OCI-LY7 (cell line): ENCODE measurements around the gene EPB42. TPM values are rescaled to one million over a fixed set of nuclear protein-coding genes. Genes with fewer than 3 reads are reported as not detected.

Source experiments
- BruUV-seq: library from RNA; stranded (reverse); fragments of 400-500 nt; replicated peaks from 2 replicates; lab custom pipeline; 2021; lab: Mats Ljungman, UMichigan
- CTCF ChIA-PET: fragments of 300-600 bp; sonication (Branson Sonifier 250); formaldehyde crosslinking; loops from one replicate; lab custom pipeline; 2022; ENCODE audit warnings: antibody characterized with exemption; ENCODE audit not compliant: unreplicated experiment; lab: Charles Lee
- POLR2A ChIA-PET: fragments of 300-600 bp; sonication (Branson Sonifier 250); formaldehyde crosslinking; loops from one replicate; lab custom pipeline; 2022; ENCODE audit warnings: antibody characterized with exemption; lab: Charles Lee
- DNase-seq: peaks from one replicate; pipeline ENCODE4 v3.0.0-alpha.2; 2015; ENCODE audit warnings: low spot score
- H2AFZ ChIP-seq: fragments of 200-600 bp; sonication (generic), shearing (Covaris generic); 2 replicates; pipeline ENCODE4 v1.6.1; 2014; ENCODE audit warnings: mild to moderate bottlenecking, antibody characterized with exemption, low read length, moderate library complexity
- H3K27ac ChIP-seq: fragments of 200-600 bp; sonication (generic); 2 replicates; pipeline ENCODE4 v1.5.1; 2014; ENCODE audit warnings: mixed run types, low read depth, mild to moderate bottlenecking, moderate library complexity, low read length, inconsistent platforms; ENCODE audit not compliant: poor library complexity, severe bottlenecking
- H3K36me3 ChIP-seq: fragments of 200-600 bp; sonication (generic); 2 replicates; pipeline ENCODE4 v1.6.1; 2014; ENCODE audit warnings: mild to moderate bottlenecking, antibody characterized with exemption, low read length, moderate library complexity, mixed read lengths; ENCODE audit not compliant: insufficient read depth
- H3K4me1 ChIP-seq: fragments of 200-600 bp; sonication (generic); 2 replicates; pipeline ENCODE4 v1.5.1; 2014; ENCODE audit warnings: mild to moderate bottlenecking, low read length; ENCODE audit not compliant: insufficient read depth, poor library complexity, severe bottlenecking
- H3K4me2 ChIP-seq: fragments of 200-600 bp; sonication (generic); 2 replicates; pipeline ENCODE4 v1.6.1; 2014; ENCODE audit warnings: mild to moderate bottlenecking, low read length
- H3K4me3 ChIP-seq: fragments of 200-600 bp; sonication (generic); 2 replicates; pipeline ENCODE4 v1.5.1; 2014; ENCODE audit warnings: mild to moderate bottlenecking, low read depth, low read length; ENCODE audit not compliant: poor library complexity, severe bottlenecking
- H3K79me2 ChIP-seq: fragments of 200-600 bp; sonication (generic); 2 replicates; pipeline ENCODE4 v1.6.1; 2016; ENCODE audit warnings: low read depth, mild to moderate bottlenecking, low read length, moderate library complexity, mixed read lengths; ENCODE audit not compliant: insufficient read depth
- H3K9me2 ChIP-seq: fragments of 200-600 bp; sonication (generic); 2 replicates; pipeline ENCODE4 v1.6.1; 2016; ENCODE audit warnings: mild to moderate bottlenecking, low read length, mixed read lengths; ENCODE audit not compliant: insufficient read depth
- H3K9me3 ChIP-seq: fragments of 200-600 bp; sonication (generic); 2 replicates; pipeline ENCODE4 v1.6.1; 2014; ENCODE audit warnings: mild to moderate bottlenecking, mixed run types, low read length, mixed read lengths
- H4K20me1 ChIP-seq: fragments of 200-600 bp; sonication (generic); 2 replicates; pipeline ENCODE4 v1.6.1; 2014; ENCODE audit warnings: mild to moderate bottlenecking, antibody characterized with exemption, low read length, moderate library complexity, mixed read lengths; ENCODE audit not compliant: insufficient read depth
- CTCF ChIP-seq: fragments of 200-600 bp; sonication (generic); conservative IDR thresholded peaks from 2 replicates; pipeline ENCODE4 v1.5.1; 2014; ENCODE audit warnings: mild to moderate bottlenecking, antibody characterized with exemption, low read length, moderate library complexity, mixed read lengths
- EZH2phosphoT487 ChIP-seq: fragments of 200-600 bp; sonication (generic); IDR thresholded peaks from 2 replicates; pipeline ENCODE4 v1.6.1; 2018; ENCODE audit warnings: low read depth, borderline replicate concordance, mild to moderate bottlenecking, mixed run types, antibody characterized with exemption, low read length, moderate library complexity, mixed read lengths
- intact Hi-C: fragments of 100-400 bp; cut with micrococcal nuclease; formaldehyde crosslinking; loops from one replicate; pipeline ENCODE4 v1.10.0; 2022; ENCODE audit not compliant: unreplicated experiment
- total RNA-seq, 2 experiments: library from RNA; depleted of rRNA in 1 of 2; stranded (reverse); fragments of >200 nt in 1 of 2; shearing (Covaris generic) in 1 of 2; gene quantifications; 2 replicates each; pipeline ENCODE4 v1.2.3, GENCODE V29; 2014 to 2022

Gene EPB42
- total RNA-seq, 2 experiments from 2014 or later: not detected

DNA sequence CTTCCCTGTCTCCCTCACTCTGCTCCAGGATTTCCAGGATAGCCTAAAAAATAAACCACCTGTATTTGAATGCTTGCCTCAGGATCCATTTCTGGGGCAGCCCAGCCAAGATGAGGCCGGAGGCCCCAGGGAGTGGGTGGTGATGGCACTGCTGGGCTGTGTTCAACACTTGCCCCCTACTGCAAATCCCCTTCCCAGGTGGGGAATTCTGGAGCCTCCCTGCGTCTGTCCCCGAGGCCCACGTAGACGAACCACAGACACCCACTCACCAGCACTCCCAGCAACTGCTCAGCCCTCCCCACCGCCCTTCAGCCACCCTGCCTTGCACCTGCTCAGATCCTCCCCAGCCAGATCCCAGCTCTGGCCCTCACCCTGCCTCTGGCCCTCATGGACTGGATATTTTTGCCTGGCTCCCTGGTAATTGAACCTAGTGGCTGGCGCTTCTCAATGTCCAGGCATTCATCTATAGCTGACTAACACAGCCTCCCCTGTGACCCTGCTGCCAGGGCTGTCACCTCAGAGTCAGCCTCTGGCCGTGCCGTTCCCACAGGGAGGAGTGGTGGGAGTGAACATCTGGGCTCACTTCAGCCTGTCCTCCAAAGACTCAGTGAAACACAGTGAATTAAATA lies 17.1 kb upstream of the EPB42 start:
- no peak for DNase-seq
- Histone ChIP-seq H3K4me2 (no peak overlapping the region), H2AFZ (no peak overlapping the region), H3K4me1 (no peaks in the 10 kb centered on the region), H3K27ac (no peak overlapping the region), H3K9me3 (no peaks in the 10 kb centered on the region), H3K9me2 (no peaks in the 10 kb centered on the region), H3K36me3 (no peaks in the 10 kb centered on the region), H3K4me3 (no peak overlapping the region), H3K79me2 (no peaks in the 10 kb centered on the region), H4K20me1 (no peaks in the 10 kb centered on the region)
- ChIA-PET CTCF (no interaction called here), POLR2A (no interaction called here)
- intact Hi-C loops: no loop called here
- BruUV-seq: no TSS peak
- TF ChIP-seq CTCF: no peak
- no peak for TF ChIP-seq EZH2phosphoT487

- no peak for DNase-seq
- no peak overlapping the region for H3K4me2 ChIP-seq
- H3K9me2 ChIP-seq: no peaks in the 10 kb centered on the region
- no peaks in the 10 kb centered on the region for H3K36me3 ChIP-seq
- CTCF ChIA-PET: no interaction called here
- no peak overlapping the region for H2AFZ ChIP-seq
- TF ChIP-seq CTCF: no peak
- no peak for TF ChIP-seq EZH2phosphoT487
- no peaks in the 10 kb centered on the region for H4K20me1 ChIP-seq
- no peaks in the 10 kb centered on the region for H3K79me2 ChIP-seq
- no peaks in the 10 kb centered on the region for H3K4me1 ChIP-seq
- no peak overlapping the region for H3K27ac ChIP-seq
- H3K9me3 ChIP-seq: no peaks in the 10 kb centered on the region
- intact Hi-C loops: no loop called here
- BruUV-seq: no TSS peak
- H3K4me3 ChIP-seq: no peak overlapping the region
- POLR2A ChIA-PET: interaction anchor here (0.9 kb wide), 1 partner anchor 11 kb away, joined by 3 read pairs; no protein-coding TSS in a partner anchor
These were observed 14.7 kb upstream of the EPB42 start for GRCh38 chr15:43235536-43235935.

DNA sequence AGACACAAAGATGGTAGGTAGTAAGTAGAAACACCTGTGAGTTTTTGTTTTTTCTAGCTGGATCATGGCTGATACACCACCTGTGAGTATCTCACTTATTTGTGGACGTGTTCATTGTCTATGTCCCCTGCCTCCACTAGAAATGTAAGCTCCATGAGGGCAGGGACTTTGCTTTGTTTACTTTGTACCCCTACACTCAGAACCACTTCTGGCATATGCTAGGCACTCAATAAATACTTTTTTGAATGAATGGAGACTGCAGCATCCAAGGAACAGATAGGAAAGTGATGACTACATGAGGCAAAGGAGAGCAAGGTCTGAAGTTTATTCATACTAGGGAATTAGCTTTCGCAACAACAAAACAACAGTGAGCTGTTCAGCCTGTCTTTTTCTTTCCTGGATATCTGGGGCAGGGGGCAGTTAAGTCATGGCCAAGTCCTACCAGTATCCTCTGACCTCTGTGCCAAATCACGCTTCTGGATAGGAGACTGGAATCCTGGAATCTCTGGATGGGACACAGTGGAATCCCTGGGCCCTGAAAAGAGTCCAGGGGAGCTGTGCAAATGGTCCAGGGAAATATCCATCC lies 11.6 kb upstream of the EPB42 start:
- Histone ChIP-seq H3K4me2 (no peak overlapping the region), H3K4me3 (no peak overlapping the region), H3K9me2 (no peaks in the 10 kb centered on the region), H3K27ac (no peak overlapping the region), H3K9me3 (no peaks in the 10 kb centered on the region), H2AFZ (no peak overlapping the region), H3K79me2 (no peaks in the 10 kb centered on the region), H3K36me3 (no peaks in the 10 kb centered on the region), H3K4me1 (no peaks in the 10 kb centered on the region), H4K20me1 (no peaks in the 10 kb centered on the region)
- intact Hi-C loops: no loop called here
- POLR2A ChIA-PET: no interaction called here
- no peak for TF ChIP-seq CTCF
- TF ChIP-seq EZH2phosphoT487: no peak
- no TSS peak for BruUV-seq
- CTCF ChIA-PET: no interaction called here
- DNase-seq: no peak
